Mammary epithelial cell (primary cell): ENCODE results near the gene DCDC2C.

Experiments
- EZH2 ChIP-seq: IDR thresholded peaks from 2 replicates; pipeline ENCODE4 v1.6.1; 2012; ENCODE audit warnings: low read length, inconsistent platforms, borderline replicate concordance
- TF ChIP-seq, protein P1 (sequence below), 2 donors: IDR thresholded peaks in 1 of 2; conservative IDR thresholded peaks in 1 of 2; 2 replicates each; pipeline ENCODE4 v1.5.1; 2011 to 2012; ENCODE audit warnings: inconsistent platforms in 2 of 2, low read length in 2 of 2, mild to moderate bottlenecking in 2 of 2, control low read depth in 1 of 2, low read depth in 1 of 2; ENCODE audit not compliant: insufficient read depth in 1 of 2; ENCODE audit errors: extremely low read depth in 1 of 2

DNA sequence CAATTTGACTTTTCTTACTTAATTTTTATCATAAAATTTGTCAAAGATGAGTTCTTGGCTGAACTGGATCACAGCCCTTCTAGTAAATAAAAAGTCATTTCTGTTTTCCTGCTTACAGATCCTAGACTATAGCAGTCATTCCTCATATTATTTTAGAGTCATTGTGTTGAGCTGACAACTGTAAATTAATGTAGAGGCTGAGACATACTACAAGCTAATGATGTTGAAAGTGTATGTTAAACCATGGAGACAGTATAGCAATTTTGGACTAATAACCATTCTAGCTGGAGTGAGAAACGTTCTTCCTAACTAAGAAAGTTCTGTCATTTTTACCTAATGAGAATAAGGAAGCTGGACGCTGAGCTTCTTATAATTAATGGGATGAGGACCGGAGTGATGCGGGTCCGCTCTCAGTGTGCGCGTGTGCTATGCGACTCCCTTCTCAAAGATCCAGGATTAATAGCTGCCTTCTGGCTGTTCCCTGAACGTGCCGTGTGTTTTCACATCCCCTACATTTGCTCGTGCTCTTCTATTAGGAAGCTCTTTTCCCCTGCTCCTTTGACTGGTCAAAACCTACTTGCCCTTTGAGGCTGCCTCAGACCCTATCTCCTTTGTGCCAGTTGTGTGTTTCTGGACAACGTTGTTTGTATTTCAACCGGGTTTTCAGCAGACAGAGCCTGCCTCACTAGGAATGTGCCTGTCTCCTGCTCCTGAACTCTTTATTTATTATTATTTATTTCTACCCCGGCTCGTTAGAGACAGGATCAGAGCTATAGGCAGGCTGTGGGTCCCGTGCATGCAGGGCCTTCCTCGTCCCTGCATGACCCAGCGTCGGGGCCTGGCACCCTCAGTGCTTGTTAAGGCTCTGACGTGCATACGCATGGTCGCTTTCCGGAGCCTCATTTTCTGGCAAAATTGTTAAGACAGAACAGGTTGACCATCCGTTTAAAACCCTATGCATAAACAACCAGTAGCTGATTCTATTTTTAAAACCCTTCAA lies 182.6 kb downstream of the DCDC2C start:
- TF ChIP-seq, protein P1, sequence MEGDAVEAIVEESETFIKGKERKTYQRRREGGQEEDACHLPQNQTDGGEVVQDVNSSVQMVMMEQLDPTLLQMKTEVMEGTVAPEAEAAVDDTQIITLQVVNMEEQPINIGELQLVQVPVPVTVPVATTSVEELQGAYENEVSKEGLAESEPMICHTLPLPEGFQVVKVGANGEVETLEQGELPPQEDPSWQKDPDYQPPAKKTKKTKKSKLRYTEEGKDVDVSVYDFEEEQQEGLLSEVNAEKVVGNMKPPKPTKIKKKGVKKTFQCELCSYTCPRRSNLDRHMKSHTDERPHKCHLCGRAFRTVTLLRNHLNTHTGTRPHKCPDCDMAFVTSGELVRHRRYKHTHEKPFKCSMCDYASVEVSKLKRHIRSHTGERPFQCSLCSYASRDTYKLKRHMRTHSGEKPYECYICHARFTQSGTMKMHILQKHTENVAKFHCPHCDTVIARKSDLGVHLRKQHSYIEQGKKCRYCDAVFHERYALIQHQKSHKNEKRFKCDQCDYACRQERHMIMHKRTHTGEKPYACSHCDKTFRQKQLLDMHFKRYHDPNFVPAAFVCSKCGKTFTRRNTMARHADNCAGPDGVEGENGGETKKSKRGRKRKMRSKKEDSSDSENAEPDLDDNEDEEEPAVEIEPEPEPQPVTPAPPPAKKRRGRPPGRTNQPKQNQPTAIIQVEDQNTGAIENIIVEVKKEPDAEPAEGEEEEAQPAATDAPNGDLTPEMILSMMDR (conservative IDR thresholded peaks at IDR 0.05 in 1 of 2, IDR thresholded peaks at IDR 0.05 in 1 of 2; ENCODE audit: extremely low read depth in 1 of 2, insufficient read depth in 1 of 2, low read depth in 1 of 2, low read length in 2 of 2) = no peak
- no peak for TF ChIP-seq EZH2
